ENCODE results near the gene ZC3H18.

DNA sequence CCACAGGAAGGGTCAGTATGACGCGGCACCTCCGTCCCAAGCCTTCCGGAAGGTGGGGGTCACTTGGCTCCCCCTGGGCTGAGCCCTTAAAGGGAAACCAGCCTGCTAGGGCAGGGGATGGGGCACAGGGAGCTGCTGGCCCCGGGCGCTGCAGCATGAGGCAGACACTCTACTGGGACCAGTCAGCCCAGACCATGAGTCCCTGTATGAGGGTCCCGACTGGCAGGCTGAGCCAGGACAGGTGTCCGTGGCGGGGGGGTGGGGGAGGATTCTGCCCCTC lies 43.4 kb upstream of the ZC3H18 start:
- TF ChIP-seq EZH2 (IDR thresholded peaks at IDR 0.05; ENCODE audit: borderline replicate concordance, insufficient read depth, low read length, poor library complexity, severe bottlenecking) = no peak
- TF ChIP-seq POLR2AphosphoS5 (IDR thresholded peaks at IDR 0.05) = no peak
- TF ChIP-seq, protein P1, sequence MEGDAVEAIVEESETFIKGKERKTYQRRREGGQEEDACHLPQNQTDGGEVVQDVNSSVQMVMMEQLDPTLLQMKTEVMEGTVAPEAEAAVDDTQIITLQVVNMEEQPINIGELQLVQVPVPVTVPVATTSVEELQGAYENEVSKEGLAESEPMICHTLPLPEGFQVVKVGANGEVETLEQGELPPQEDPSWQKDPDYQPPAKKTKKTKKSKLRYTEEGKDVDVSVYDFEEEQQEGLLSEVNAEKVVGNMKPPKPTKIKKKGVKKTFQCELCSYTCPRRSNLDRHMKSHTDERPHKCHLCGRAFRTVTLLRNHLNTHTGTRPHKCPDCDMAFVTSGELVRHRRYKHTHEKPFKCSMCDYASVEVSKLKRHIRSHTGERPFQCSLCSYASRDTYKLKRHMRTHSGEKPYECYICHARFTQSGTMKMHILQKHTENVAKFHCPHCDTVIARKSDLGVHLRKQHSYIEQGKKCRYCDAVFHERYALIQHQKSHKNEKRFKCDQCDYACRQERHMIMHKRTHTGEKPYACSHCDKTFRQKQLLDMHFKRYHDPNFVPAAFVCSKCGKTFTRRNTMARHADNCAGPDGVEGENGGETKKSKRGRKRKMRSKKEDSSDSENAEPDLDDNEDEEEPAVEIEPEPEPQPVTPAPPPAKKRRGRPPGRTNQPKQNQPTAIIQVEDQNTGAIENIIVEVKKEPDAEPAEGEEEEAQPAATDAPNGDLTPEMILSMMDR (IDR thresholded peaks at IDR 0.05; ENCODE audit: poor library complexity, severe bottlenecking) = no peak
- TF ChIP-seq EP300 (conservative IDR thresholded peaks at IDR 0.05; ENCODE audit: poor library complexity, severe bottlenecking) = no peak
- TF ChIP-seq TAF1 (IDR thresholded peaks at IDR 0.05; ENCODE audit: low read depth) = no peak
- TF ChIP-seq, protein P2, sequence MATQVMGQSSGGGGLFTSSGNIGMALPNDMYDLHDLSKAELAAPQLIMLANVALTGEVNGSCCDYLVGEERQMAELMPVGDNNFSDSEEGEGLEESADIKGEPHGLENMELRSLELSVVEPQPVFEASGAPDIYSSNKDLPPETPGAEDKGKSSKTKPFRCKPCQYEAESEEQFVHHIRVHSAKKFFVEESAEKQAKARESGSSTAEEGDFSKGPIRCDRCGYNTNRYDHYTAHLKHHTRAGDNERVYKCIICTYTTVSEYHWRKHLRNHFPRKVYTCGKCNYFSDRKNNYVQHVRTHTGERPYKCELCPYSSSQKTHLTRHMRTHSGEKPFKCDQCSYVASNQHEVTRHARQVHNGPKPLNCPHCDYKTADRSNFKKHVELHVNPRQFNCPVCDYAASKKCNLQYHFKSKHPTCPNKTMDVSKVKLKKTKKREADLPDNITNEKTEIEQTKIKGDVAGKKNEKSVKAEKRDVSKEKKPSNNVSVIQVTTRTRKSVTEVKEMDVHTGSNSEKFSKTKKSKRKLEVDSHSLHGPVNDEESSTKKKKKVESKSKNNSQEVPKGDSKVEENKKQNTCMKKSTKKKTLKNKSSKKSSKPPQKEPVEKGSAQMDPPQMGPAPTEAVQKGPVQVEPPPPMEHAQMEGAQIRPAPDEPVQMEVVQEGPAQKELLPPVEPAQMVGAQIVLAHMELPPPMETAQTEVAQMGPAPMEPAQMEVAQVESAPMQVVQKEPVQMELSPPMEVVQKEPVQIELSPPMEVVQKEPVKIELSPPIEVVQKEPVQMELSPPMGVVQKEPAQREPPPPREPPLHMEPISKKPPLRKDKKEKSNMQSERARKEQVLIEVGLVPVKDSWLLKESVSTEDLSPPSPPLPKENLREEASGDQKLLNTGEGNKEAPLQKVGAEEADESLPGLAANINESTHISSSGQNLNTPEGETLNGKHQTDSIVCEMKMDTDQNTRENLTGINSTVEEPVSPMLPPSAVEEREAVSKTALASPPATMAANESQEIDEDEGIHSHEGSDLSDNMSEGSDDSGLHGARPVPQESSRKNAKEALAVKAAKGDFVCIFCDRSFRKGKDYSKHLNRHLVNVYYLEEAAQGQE (IDR thresholded peaks at IDR 0.05; ENCODE audit: borderline replicate concordance) = no peak
- TF ChIP-seq MXI1 (conservative IDR thresholded peaks at IDR 0.05; ENCODE audit: poor library complexity, severe bottlenecking) = no peak
- no peak for TF ChIP-seq SMC3 (conservative IDR thresholded peaks at IDR 0.05; ENCODE audit: poor library complexity)
